Testis (tissue), 2 donors: ENCODE data around the gene TEAD2.

Experiments
- POLR2A ChIP-seq: fragments of 450-650 bp; IDR thresholded peaks from one replicate; pipeline ENCODE4 v1.6.1; 2017; ENCODE audit warnings: antibody characterized with exemption, mild to moderate bottlenecking, moderate library complexity
- TF ChIP-seq, protein P1 (sequence below), 3 experiments: fragments of 450-650 bp in 2 of 3; fragments of 200-600 bp in 1 of 3; sonication (generic) in 1 of 3; IDR thresholded peaks; one replicate each; pipeline ENCODE4 v1.5.1; 2016 to 2019; ENCODE audit warnings: antibody characterized with exemption in 3 of 3, mild to moderate bottlenecking in 2 of 3, moderate library complexity in 1 of 3

DNA sequence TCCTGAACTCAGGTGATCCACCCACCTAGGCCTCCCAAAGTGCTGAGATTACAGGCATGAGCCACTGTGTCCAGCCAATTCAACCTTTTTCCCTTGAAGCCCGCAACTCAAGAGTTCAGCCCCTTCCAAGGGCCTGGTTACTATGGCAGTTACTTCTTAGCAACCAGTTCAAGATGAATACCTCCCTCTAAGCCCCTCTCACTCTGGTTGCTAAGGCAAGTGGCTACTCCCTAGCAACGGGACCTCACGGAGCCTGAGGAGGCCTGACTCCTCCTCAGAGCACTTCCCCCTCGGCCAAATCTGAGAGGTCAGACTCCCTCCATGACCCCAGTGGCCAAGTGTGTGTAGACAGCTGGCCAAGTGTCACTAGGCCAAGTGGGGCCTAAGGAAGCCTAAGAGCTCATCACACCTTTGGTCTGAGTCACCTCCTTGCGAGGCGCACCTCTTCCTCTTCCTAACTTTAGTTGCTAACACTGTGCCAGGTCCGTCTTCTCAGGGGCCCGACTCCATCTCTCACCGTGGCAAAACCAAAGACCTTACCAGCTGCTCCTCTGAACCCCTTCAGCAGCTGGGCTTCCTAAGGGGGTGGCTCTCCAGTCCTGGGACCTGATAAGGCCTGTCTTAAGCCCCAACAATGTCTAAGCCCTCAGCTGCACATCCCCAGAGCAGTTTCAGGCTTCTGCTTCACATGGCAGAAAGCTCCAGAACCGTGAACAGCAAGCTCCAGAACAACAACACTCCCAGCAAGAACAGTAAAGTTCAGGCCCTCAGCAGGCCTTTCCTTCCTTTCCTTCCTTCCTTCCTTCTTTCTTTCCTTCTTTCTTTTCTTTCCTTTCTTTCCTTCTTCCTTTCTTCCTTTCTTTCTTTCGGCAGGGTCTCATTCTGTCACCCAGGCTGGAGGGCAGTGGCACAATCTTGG is 17.5 kb downstream of the TEAD2 start:
- TF ChIP-seq, protein P1, sequence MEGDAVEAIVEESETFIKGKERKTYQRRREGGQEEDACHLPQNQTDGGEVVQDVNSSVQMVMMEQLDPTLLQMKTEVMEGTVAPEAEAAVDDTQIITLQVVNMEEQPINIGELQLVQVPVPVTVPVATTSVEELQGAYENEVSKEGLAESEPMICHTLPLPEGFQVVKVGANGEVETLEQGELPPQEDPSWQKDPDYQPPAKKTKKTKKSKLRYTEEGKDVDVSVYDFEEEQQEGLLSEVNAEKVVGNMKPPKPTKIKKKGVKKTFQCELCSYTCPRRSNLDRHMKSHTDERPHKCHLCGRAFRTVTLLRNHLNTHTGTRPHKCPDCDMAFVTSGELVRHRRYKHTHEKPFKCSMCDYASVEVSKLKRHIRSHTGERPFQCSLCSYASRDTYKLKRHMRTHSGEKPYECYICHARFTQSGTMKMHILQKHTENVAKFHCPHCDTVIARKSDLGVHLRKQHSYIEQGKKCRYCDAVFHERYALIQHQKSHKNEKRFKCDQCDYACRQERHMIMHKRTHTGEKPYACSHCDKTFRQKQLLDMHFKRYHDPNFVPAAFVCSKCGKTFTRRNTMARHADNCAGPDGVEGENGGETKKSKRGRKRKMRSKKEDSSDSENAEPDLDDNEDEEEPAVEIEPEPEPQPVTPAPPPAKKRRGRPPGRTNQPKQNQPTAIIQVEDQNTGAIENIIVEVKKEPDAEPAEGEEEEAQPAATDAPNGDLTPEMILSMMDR (IDR thresholded peaks at IDR 0.05): no peak
- no peak for TF ChIP-seq POLR2A
